GM12892 (cell line): ENCODE data around the gene KMT2C.
"Not testable (repeated sequence)": the region's sequence is repeated elsewhere in the genome, so short reads cannot be mapped to it uniquely, and the experiment has no call there.

Source experiments
- POLR2A ChIP-seq: IDR thresholded peaks from 2 replicates; pipeline ENCODE4 v1.6.1; 2011; ENCODE audit warnings: low read depth, low read length, control low read depth
- TAF1 ChIP-seq: IDR thresholded peaks from 2 replicates; pipeline ENCODE4 v1.6.1; 2011; ENCODE audit warnings: low read depth, mild to moderate bottlenecking, control low read depth, low read length, borderline replicate concordance

DNA sequence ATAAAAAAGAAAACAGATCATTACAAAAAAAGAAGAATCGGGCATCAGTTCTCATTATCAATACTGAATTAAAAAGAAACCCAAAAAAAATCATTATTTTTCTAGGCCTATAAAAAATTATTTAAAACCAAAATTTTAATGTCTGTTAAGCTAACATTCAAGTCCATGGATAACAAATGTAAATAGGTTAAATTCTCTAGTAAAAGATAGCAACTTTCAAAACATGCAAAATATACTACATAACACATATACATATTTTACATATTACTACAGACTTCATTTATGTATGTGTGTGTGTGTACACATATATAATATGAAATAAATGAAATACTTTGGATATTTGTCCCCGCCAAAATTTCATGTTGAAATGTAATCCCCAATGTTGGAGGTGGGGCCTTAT, 158.1 kb downstream of the KMT2C start:
- TF ChIP-seq POLR2A, TAF1: not testable (repeated sequence)
